ENCODE data around the gene TMEM120B.

The TMEM120B gene

GRCh38 chr12:121793440-121793837 lies 80.9 kb downstream of the TMEM120B start, which contains the start of gene RHOF:
Gene RHOF (minus strand): TSS chr12:121793688. CDS start chr12:121793633, 55 bp downstream.
- DNase-seq, result peak in 1 of 5 donors; percentile 67

- DNase-seq, result peak; percentile 87 to 98 (median 93)
Measured at GRCh38 chr12:121793838-121794533, 81.4 kb downstream of the TMEM120B start.

- DNase-seq, result peak in 2 of 5 donors; percentile 34 to 58
Measured at GRCh38 chr12:121794534-121795033, 82.0 kb downstream of the TMEM120B start.

GRCh38 chr12:121795034-121795968 lies 82.7 kb downstream of the TMEM120B start:
- DNase-seq, result peak; percentile 62 to 83 (median 77)

GRCh38 chr12:121796855-121797751 lies 84.6 kb downstream of the TMEM120B start:
- DNase-seq, result no peak

GRCh38 chr12:121797937-121798786 lies 85.6 kb downstream of the TMEM120B start:
- no peak for DNase-seq

GRCh38 chr12:121798787-121799155 lies 86.2 kb downstream of the TMEM120B start:
- DNase-seq, result no peak

- peak in 3 of 5 donors; percentile 59 to 76 (median 61) for DNase-seq
Measured at GRCh38 chr12:121799156-121799841, 86.7 kb downstream of the TMEM120B start.

- peak; percentile 58 to 85 (median 63) for DNase-seq
Measured at GRCh38 chr12:121799842-121800693, 87.5 kb downstream of the TMEM120B start.

- peak; percentile 50 to 78 (median 64) for DNase-seq
Measured at GRCh38 chr12:121800694-121801594, 88.4 kb downstream of the TMEM120B start.

- DNase-seq, result peak in 2 of 5 donors; percentile 31 to 75
Measured at GRCh38 chr12:121801595-121802484, 89.3 kb downstream of the TMEM120B start.

- DNase-seq, result no peak
Measured at GRCh38 chr12:121802485-121802842, 89.9 kb downstream of the TMEM120B start.

- DNase-seq, result peak; percentile 70 to 96 (median 81)
Measured at GRCh38 chr12:121802843-121803698, 90.5 kb downstream of the TMEM120B start.

- DNase-seq, result peak in 2 of 5 donors; percentile 57 to 70
Measured at GRCh38 chr12:121803861-121804416, 91.4 kb downstream of the TMEM120B start, which contains the start of gene SETD1B. Gene SETD1B (plus strand): TSS chr12:121804009. CDS start chr12:121804738, 729 bp downstream.

GRCh38 chr12:121804417-121805111 lies 92.0 kb downstream of the TMEM120B start:
- DNase-seq, result peak in 3 of 5 donors; percentile 48 to 61 (median 60)
